ENCODE results near the gene FBXL7. TPM values are rescaled to one million over a fixed set of nuclear protein-coding genes. Genes with fewer than 3 reads are reported as not detected.

Gene FBXL7
- total and polyA plus RNA-seq, 5 donors: 10.2 to 22.2 (median 17.9) TPM

- Histone ChIP-seq H3K4me1 (ENCODE audit: control insufficient read depth, insufficient read depth, low read length) (peaks cover 11% of the 10 kb centered on the region), H3K4me3 (ENCODE audit: low read length) (no peak overlapping the region), H3K27ac (ENCODE audit: low read length) (no peak overlapping the region), H3K9me3 (ENCODE audit: control insufficient read depth, low read length) (no peaks in the 10 kb centered on the region), H3K27me3 (ENCODE audit: control insufficient read depth, insufficient read depth) (no peaks in the 10 kb centered on the region)
- ATAC-seq (no peak), DNase-seq (no peak)
- WGBS: 92% methylated on average over 2 of the region's 2 CpGs
- intact Hi-C loops (cut with DNase I): no loop called here
Observed at GRCh38 chr5:15539951-15540350, 40.0 kb downstream of the FBXL7 start.

GRCh38 chr5:15544039-15544438 lies 44.1 kb downstream of the FBXL7 start:
- H3K4me1 ChIP-seq (ENCODE audit: control insufficient read depth, insufficient read depth, low read length): peaks cover 9% of the 10 kb centered on the region
- ATAC-seq (peak; percentile 35 to 64), DNase-seq (peak in 2 of 3 donors; percentile 16 to 56)
- intact Hi-C loops (cut with DNase I): no loop called here
- 74% methylated on average over 4 of the region's 4 CpGs for WGBS
- H3K9me3 ChIP-seq (ENCODE audit: control insufficient read depth, low read length): no peaks in the 10 kb centered on the region
- no peak overlapping the region for H3K4me3 ChIP-seq (ENCODE audit: low read length)
- H3K27me3 ChIP-seq (ENCODE audit: control insufficient read depth, insufficient read depth): no peaks in the 10 kb centered on the region
- H3K27ac ChIP-seq (ENCODE audit: low read length): no peak overlapping the region

GRCh38 chr5:15545082-15545481 lies 45.1 kb downstream of the FBXL7 start:
- WGBS: 76% methylated on average over 2 of the region's 2 CpGs
- peaks cover 10% of the 10 kb centered on the region for H3K4me1 ChIP-seq (ENCODE audit: control insufficient read depth, insufficient read depth, low read length)

GRCh38 chr5:15547261-15547839 lies 47.4 kb downstream of the FBXL7 start:
- Histone ChIP-seq H3K27ac (ENCODE audit: low read length) (no peak overlapping the region), H3K4me1 (ENCODE audit: control insufficient read depth, insufficient read depth, low read length) (peaks cover 12% of the 10 kb centered on the region), H3K4me3 (ENCODE audit: low read length) (no peak overlapping the region), H3K27me3 (ENCODE audit: control insufficient read depth, insufficient read depth) (no peaks in the 10 kb centered on the region), H3K9me3 (ENCODE audit: control insufficient read depth, low read length) (no peaks in the 10 kb centered on the region)
- no peak for DNase-seq
- 67% methylated on average over 4 of the region's 4 CpGs for WGBS
- intact Hi-C loops (cut with DNase I): no loop called here
- ATAC-seq: no peak

More at GRCh38 chr5:15545082-15545481, 45.1 kb downstream of the FBXL7 start:
- DNase-seq (no peak), ATAC-seq (no peak)
- H3K27me3 ChIP-seq (ENCODE audit: control insufficient read depth, insufficient read depth): no peaks in the 10 kb centered on the region
- intact Hi-C loops (cut with DNase I): no loop called here
- H3K27ac ChIP-seq (ENCODE audit: low read length): no peak overlapping the region
- H3K9me3 ChIP-seq (ENCODE audit: control insufficient read depth, low read length): no peaks in the 10 kb centered on the region
- H3K4me3 ChIP-seq (ENCODE audit: low read length): no peak overlapping the region

GRCh38 chr5:15549961-15550360 lies 50.0 kb downstream of the FBXL7 start:
- no peak overlapping the region for H3K27ac ChIP-seq (ENCODE audit: low read length)
- no peaks in the 10 kb centered on the region for H3K27me3 ChIP-seq (ENCODE audit: control insufficient read depth, insufficient read depth)
- no peaks in the 10 kb centered on the region for H3K9me3 ChIP-seq (ENCODE audit: control insufficient read depth, low read length)
- WGBS: 59% methylated on average over 1 of the region's 1 CpG
- intact Hi-C loops (cut with DNase I): no loop called here
- no peak for ATAC-seq
- no peak overlapping the region for H3K4me3 ChIP-seq (ENCODE audit: low read length)
- H3K4me1 ChIP-seq (ENCODE audit: control insufficient read depth, insufficient read depth, low read length): peaks cover 4% of the 10 kb centered on the region
- no peak for DNase-seq

GRCh38 chr5:15550502-15551112 lies 50.6 kb downstream of the FBXL7 start:
- H3K4me1 ChIP-seq (ENCODE audit: control insufficient read depth, insufficient read depth, low read length): peaks cover 4% of the 10 kb centered on the region
- ATAC-seq: peak; percentile 69 to 74
- DNase-seq: peak; percentile 29 to 74 (median 45)
- 56% methylated on average over 4 of the region's 4 CpGs for WGBS
- intact Hi-C loops (cut with DNase I): no loop called here
- no peaks in the 10 kb centered on the region for H3K9me3 ChIP-seq (ENCODE audit: control insufficient read depth, low read length)
- H3K4me3 ChIP-seq (ENCODE audit: low read length): no peak overlapping the region
- H3K27me3 ChIP-seq (ENCODE audit: control insufficient read depth, insufficient read depth): no peaks in the 10 kb centered on the region
- no peak overlapping the region for H3K27ac ChIP-seq (ENCODE audit: low read length)

- 58% methylated on average over 4 of the region's 4 CpGs for WGBS
- DNase-seq (no peak), ATAC-seq (no peak)
- H3K4me1 ChIP-seq (ENCODE audit: control insufficient read depth, insufficient read depth, low read length): peaks cover 4% of the 10 kb centered on the region
- H3K27me3 ChIP-seq (ENCODE audit: control insufficient read depth, insufficient read depth): no peaks in the 10 kb centered on the region
- intact Hi-C loops (cut with DNase I): no loop called here
- no peak overlapping the region for H3K4me3 ChIP-seq (ENCODE audit: low read length)
- no peak overlapping the region for H3K27ac ChIP-seq (ENCODE audit: low read length)
- H3K9me3 ChIP-seq (ENCODE audit: control insufficient read depth, low read length): no peaks in the 10 kb centered on the region
Observed at GRCh38 chr5:15551113-15551504, 51.1 kb downstream of the FBXL7 start.

- Histone ChIP-seq H3K27me3 (ENCODE audit: control insufficient read depth, insufficient read depth) (no peaks in the 10 kb centered on the region), H3K9me3 (ENCODE audit: control insufficient read depth, low read length) (no peaks in the 10 kb centered on the region), H3K4me1 (ENCODE audit: control insufficient read depth, insufficient read depth, low read length) (peaks cover 6% of the 10 kb centered on the region), H3K27ac (ENCODE audit: low read length) (no peak overlapping the region), H3K4me3 (ENCODE audit: low read length) (no peak overlapping the region)
- DNase-seq (no peak), ATAC-seq (no peak)
- 72% methylated on average over 1 of the region's 1 CpG for WGBS
- intact Hi-C loops (cut with DNase I): no loop called here
Observed at GRCh38 chr5:15554542-15554941, 54.6 kb downstream of the FBXL7 start.

GRCh38 chr5:15555176-15555575 lies 55.2 kb downstream of the FBXL7 start:
- intact Hi-C loops (cut with DNase I): no loop called here
- Histone ChIP-seq H3K4me3 (ENCODE audit: low read length) (no peak overlapping the region), H3K27me3 (ENCODE audit: control insufficient read depth, insufficient read depth) (no peaks in the 10 kb centered on the region), H3K9me3 (ENCODE audit: control insufficient read depth, low read length) (no peaks in the 10 kb centered on the region), H3K4me1 (ENCODE audit: control insufficient read depth, insufficient read depth, low read length) (peaks cover 4% of the 10 kb centered on the region), H3K27ac (ENCODE audit: low read length) (no peak overlapping the region)
- 93% methylated on average over 5 of the region's 5 CpGs for WGBS
- ATAC-seq (no peak), DNase-seq (no peak)

GRCh38 chr5:15558240-15558639 lies 58.3 kb downstream of the FBXL7 start:
- 81% methylated on average over 2 of the region's 2 CpGs for WGBS
- DNase-seq (no peak), ATAC-seq (no peak)
- Histone ChIP-seq H3K4me3 (ENCODE audit: low read length) (no peak overlapping the region), H3K27me3 (ENCODE audit: control insufficient read depth, insufficient read depth) (no peaks in the 10 kb centered on the region), H3K9me3 (ENCODE audit: control insufficient read depth, low read length) (no peaks in the 10 kb centered on the region), H3K4me1 (ENCODE audit: control insufficient read depth, insufficient read depth, low read length) (peaks cover 4% of the 10 kb centered on the region), H3K27ac (ENCODE audit: low read length) (no peak overlapping the region)
- intact Hi-C loops (cut with DNase I): no loop called here

- H3K9me3 ChIP-seq (ENCODE audit: control insufficient read depth, low read length): no peaks in the 10 kb centered on the region
- no peaks in the 10 kb centered on the region for H3K27me3 ChIP-seq (ENCODE audit: control insufficient read depth, insufficient read depth)
- no peak for ATAC-seq
- no peak for DNase-seq
- intact Hi-C loops (cut with DNase I): no loop called here
- no peak overlapping the region for H3K27ac ChIP-seq (ENCODE audit: low read length)
- H3K4me1 ChIP-seq (ENCODE audit: control insufficient read depth, insufficient read depth, low read length): peaks cover 5% of the 10 kb centered on the region
- 66% methylated on average over 4 of the region's 4 CpGs for WGBS
- no peak overlapping the region for H3K4me3 ChIP-seq (ENCODE audit: low read length)
Observed at GRCh38 chr5:15558681-15559080, 58.7 kb downstream of the FBXL7 start.

Data from right cardiac atrium (tissue), 5 donors.